ENCODE measurements around the gene LENEP.

DNA sequence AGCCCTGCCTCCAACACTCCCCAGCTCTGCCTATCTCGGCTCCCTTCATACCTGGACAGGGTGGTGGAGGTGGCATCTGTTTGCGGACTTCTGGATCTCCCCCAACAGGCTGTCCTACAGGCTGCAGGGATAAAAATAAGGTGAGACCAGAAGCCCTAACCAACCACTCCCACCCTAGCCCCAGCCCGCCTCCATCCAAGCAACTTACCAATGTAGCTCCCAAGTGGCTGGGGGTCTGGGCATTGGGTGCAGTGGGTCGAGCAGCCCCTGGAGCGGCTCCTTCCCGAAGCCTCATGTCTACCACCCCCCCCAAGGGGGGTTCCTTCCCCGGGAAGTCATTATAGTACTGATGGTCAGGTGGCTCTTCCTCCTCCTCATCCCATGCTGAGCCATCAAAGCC lies 27.3 kb upstream of the LENEP start:
- no peak for TF ChIP-seq ZNF274 (IDR thresholded peaks at IDR 0.05; ENCODE audit: low read depth, low read length)
- TF ChIP-seq SUZ12 (IDR thresholded peaks at IDR 0.05; ENCODE audit: extremely low read depth, insufficient read depth, insufficient read length), result no peak

Measured in NT2/D1 (cell line).